Mucosa of descending colon (tissue), 3 donors: Measurements from ENCODE around the gene MEGF8. TPM values are rescaled to one million over a fixed set of nuclear protein-coding genes. Genes with fewer than 3 reads are reported as not detected.
A peak's percentile ranks its signal among the peaks of the same experiment; 100 is the strongest.

Experiments
- ATAC-seq: fragments of 200-7000 bp; cut with Tn5 transposase; one replicate; pipeline ENCODE4 v1.9.1; 2020; ENCODE audit warnings: mild to moderate bottlenecking, moderate library complexity
- DNase-seq, 3 donors: peaks; one replicate each; pipeline ENCODE4 v3.0.0-alpha.2; 2020
- H3K36me3 ChIP-seq: fragments of 200-600 bp; one replicate; pipeline ENCODE4 v1.8.0; 2021; ENCODE audit warnings: low read depth, mild to moderate bottlenecking
- H3K4me1 ChIP-seq: fragments of 200-600 bp; one replicate; pipeline ENCODE4 v1.8.0; 2021; ENCODE audit warnings: low read depth, mild to moderate bottlenecking
- H3K4me3 ChIP-seq: fragments of 200-600 bp; one replicate; pipeline ENCODE4 v1.8.0; 2021; ENCODE audit warnings: mild to moderate bottlenecking
- H3K9me3 ChIP-seq: fragments of 200-600 bp; one replicate; pipeline ENCODE4 v1.8.0; 2021; ENCODE audit warnings: mild to moderate bottlenecking
- CTCF ChIP-seq: fragments of 200-600 bp; IDR thresholded peaks from one replicate; pipeline ENCODE4 v1.8.0; 2022; ENCODE audit warnings: antibody characterized with exemption, mild to moderate bottlenecking
- intact Hi-C, 2 donors: fragments of 100-400 bp; cut with DNase I in 1 of 2; cut with micrococcal nuclease in 1 of 2; formaldehyde crosslinking; loops; one replicate each; pipeline versions ENCODE4 v1.11.0 to v1.11.1; 2022; cut with DNase I, micrococcal nuclease
- total RNA-seq, 3 donors: library from RNA; stranded (reverse); fragmentation: NEBNext Ultra II Directional in 2 of 3; extraction: Animal tissue kit (Norgen Biotek cat#: 25700) in 2 of 3; gene quantifications; one replicate each; pipeline versions ENCODE4 v1.2.1 to v1.2.4, GENCODE V29; 2021 to 2023
- donor health status: DM: no; HTN: no; CAD: no; lungs with moderate emphysema.
- donor health status: DM: no; HTN: no; CAD: no.
- donor health status: DM: no; HTN: yes; CAD: no.

Gene MEGF8
- total RNA-seq, 3 donors from 2014 or later: 17.6 to 27.0 (median 23.9) TPM

GRCh38 chr19:42281146-42281826 is 44.1 kb upstream of the MEGF8 start:
- Histone ChIP-seq H3K4me1 (peaks cover 59% of the 10 kb centered on the region), H3K36me3 (no peaks in the 10 kb centered on the region), H3K4me3 (no peak overlapping the region), H3K9me3 (no peaks in the 10 kb centered on the region)
- no peak for ATAC-seq
- DNase-seq: peak in 2 of 3 donors; percentile 52 to 81
- TF ChIP-seq CTCF: no peak
- intact Hi-C loops: loop anchor here in 1 of 2 donors (5.0 kb wide), 1 partner anchor 34 kb away; no protein-coding TSS in a partner anchor

- intact Hi-C loops: loop anchor here in 1 of 2 donors (5.0 kb wide), 1 partner anchor 35 kb away; no protein-coding TSS in a partner anchor
- Histone ChIP-seq H3K36me3 (no peaks in the 10 kb centered on the region), H3K4me3 (no peak overlapping the region), H3K9me3 (no peaks in the 10 kb centered on the region), H3K4me1 (peaks cover 59% of the 10 kb centered on the region)
- ATAC-seq (no peak), DNase-seq (no peak)
- TF ChIP-seq CTCF: no peak
These were observed 43.3 kb upstream of the MEGF8 start for GRCh38 chr19:42281827-42282762.

GRCh38 chr19:42282819-42283187 is 42.6 kb upstream of the MEGF8 start:
- DNase-seq (no peak), ATAC-seq (no peak)
- no peak overlapping the region for H3K4me3 ChIP-seq
- no peaks in the 10 kb centered on the region for H3K9me3 ChIP-seq
- intact Hi-C loops: loop anchor here in 1 of 2 donors (5.0 kb wide), 1 partner anchor 36 kb away; no protein-coding TSS in a partner anchor
- no peaks in the 10 kb centered on the region for H3K36me3 ChIP-seq
- TF ChIP-seq CTCF: no peak
- H3K4me1 ChIP-seq: peaks cover 58% of the 10 kb centered on the region

GRCh38 chr19:42283188-42284065 is 42.0 kb upstream of the MEGF8 start:
- H3K4me3 ChIP-seq: peak overlapping the region; percentile 46
- intact Hi-C loops: loop anchor here in 1 of 2 donors (5.0 kb wide), 1 partner anchor 36 kb away; no protein-coding TSS in a partner anchor
- ATAC-seq: peak; percentile 82
- DNase-seq: peak; percentile 97 to 98 (median 97)
- no peaks in the 10 kb centered on the region for H3K9me3 ChIP-seq
- H3K4me1 ChIP-seq: peaks cover 52% of the 10 kb centered on the region
- H3K36me3 ChIP-seq: no peaks in the 10 kb centered on the region
- no peak for TF ChIP-seq CTCF

GRCh38 chr19:42284066-42284501 is 41.4 kb upstream of the MEGF8 start:
- H3K4me3 ChIP-seq: peak overlapping the region; percentile 46
- no peaks in the 10 kb centered on the region for H3K36me3 ChIP-seq
- intact Hi-C loops: loop anchor here in 1 of 2 donors (5.0 kb wide), 1 partner anchor 37 kb away; no protein-coding TSS in a partner anchor
- no peak for TF ChIP-seq CTCF
- H3K9me3 ChIP-seq: no peaks in the 10 kb centered on the region
- DNase-seq: peak; percentile 71 to 89 (median 89)
- peaks cover 46% of the 10 kb centered on the region for H3K4me1 ChIP-seq
- peak; percentile 68 for ATAC-seq
